B cell (primary cell): ENCODE data around the gene SCART1. TPM values are rescaled to one million over a fixed set of nuclear protein-coding genes. Genes with fewer than 3 reads are reported as not detected.

Source experiments
- ATAC-seq: fragments of 200-7000 bp; cut with Tn5 transposase; one replicate; pipeline ENCODE4 v1.10.0; 2021; ENCODE audit warnings: low read depth, mild to moderate bottlenecking, moderate number of reproducible peaks, moderate library complexity
- CTCF ChIA-PET: fragments of 350-600 bp; sonication (Branson Sonifier 250); formaldehyde crosslinking; loops from one replicate; lab custom pipeline; 2021; ENCODE audit warnings: antibody characterized with exemption, inconsistent platforms; lab: Charles Lee
- POLR2A ChIA-PET: fragments of 350-600 bp; sonication (Branson Sonifier 250); formaldehyde crosslinking; loops from one replicate; lab custom pipeline; 2021; ENCODE audit warnings: antibody characterized with exemption; lab: Charles Lee
- DNase-seq: peaks from one replicate; pipeline ENCODE4 v3.0.0; 2013
- H2AFZ ChIP-seq: 2 replicates; pipeline ENCODE4 v1.6.1; 2012; ENCODE audit warnings: mild to moderate bottlenecking, low read depth, low read length; ENCODE audit not compliant: insufficient read depth, poor library complexity, severe bottlenecking
- H3K27ac ChIP-seq, 2 donors: 1 replicate in 1 of 2; 2 replicates in 1 of 2; pipeline ENCODE4 v1.5.1; 2012 to 2013; ENCODE audit warnings: low read length in 2 of 2, mild to moderate bottlenecking in 2 of 2, moderate library complexity in 1 of 2
- H3K27me3 ChIP-seq, 4 experiments: fragments of 200-600 bp in 1 of 4; sonication (generic) in 1 of 4; replicated peaks in 1 of 4; 1 replicate in 2 of 4; 2 replicates in 2 of 4; pipeline versions ENCODE4 v1.6.1 to v1.7.0; 2013 to 2016; ENCODE audit warnings: low read length in 3 of 4, mild to moderate bottlenecking in 2 of 4, mixed read lengths in 1 of 4, moderate library complexity in 1 of 4; ENCODE audit not compliant: insufficient read depth in 4 of 4, control insufficient read depth in 3 of 4; ENCODE audit errors: control extremely low read depth in 1 of 4
- H3K36me3 ChIP-seq, 2 experiments: replicated peaks in 1 of 2; 1 replicate in 1 of 2; 2 replicates in 1 of 2; pipeline versions ENCODE4 v1.6.1 to v1.7.1; 2013; ENCODE audit warnings: low read length in 1 of 2; ENCODE audit not compliant: insufficient read depth in 2 of 2, control insufficient read depth in 1 of 2; ENCODE audit errors: control extremely low read depth in 1 of 2, extremely low read depth in 1 of 2
- H3K4me1 ChIP-seq, 2 donors: fragments of 200-600 bp in 1 of 2; sonication (generic) in 1 of 2; 1 replicate in 1 of 2; 2 replicates in 1 of 2; pipeline versions ENCODE4 v1.5.1 to v1.6.1; 2013 to 2017; ENCODE audit warnings: low read length in 2 of 2; ENCODE audit not compliant: control insufficient read depth in 2 of 2, insufficient read depth in 2 of 2
- H3K4me2 ChIP-seq: replicated peaks from 2 replicates; pipeline ENCODE3; 2012; ENCODE audit warnings: mild to moderate bottlenecking, low read depth, low read length; ENCODE audit not compliant: poor library complexity, severe bottlenecking
- H3K4me3 ChIP-seq, 5 experiments: fragments of 200-600 bp in 1 of 5; sonication (generic) in 1 of 5; 1 replicate in 3 of 5; 2 replicates in 2 of 5; pipeline versions ENCODE4 v1.5.1 to v1.7.0; 2011 to 2016; ENCODE audit warnings: low read length in 4 of 5, mild to moderate bottlenecking in 4 of 5, low read depth in 2 of 5, control low read depth in 1 of 5, moderate library complexity in 1 of 5; ENCODE audit not compliant: insufficient read depth in 1 of 5; ENCODE audit errors: control extremely low read depth in 1 of 5, extremely low read depth in 1 of 5
- H3K79me2 ChIP-seq: fragments of 200-600 bp; sonication (generic); one replicate; pipeline ENCODE4 v1.6.0; 2016; ENCODE audit warnings: low read length; ENCODE audit not compliant: control insufficient read depth, insufficient read depth
- H3K9ac ChIP-seq: fragments of 200-600 bp; sonication (generic); 2 replicates; pipeline ENCODE4 v1.6.1; 2017; ENCODE audit warnings: mild to moderate bottlenecking, low read length, moderate library complexity
- H3K9me3 ChIP-seq, 3 donors: one replicate each; pipeline versions ENCODE4 v1.6.1 to v1.7.1; 2013; ENCODE audit warnings: low read length in 2 of 3; ENCODE audit not compliant: control insufficient read depth in 2 of 3, insufficient read depth in 1 of 3; ENCODE audit errors: control extremely low read depth in 1 of 3
- H4K20me1 ChIP-seq: 2 replicates; pipeline ENCODE4 v1.6.0; 2012; ENCODE audit warnings: mild to moderate bottlenecking, low read length; ENCODE audit not compliant: insufficient read depth, control insufficient read depth, poor library complexity, severe bottlenecking
- H3K27ac Mint-ChIP-seq: one replicate; pipeline ENCODE4 v1.8.0; 2021; ENCODE audit warnings: mixed read lengths
- H3K27me3 Mint-ChIP-seq: one replicate; pipeline ENCODE4 v1.8.0; 2021; ENCODE audit warnings: mixed read lengths
- H3K4me1 Mint-ChIP-seq: one replicate; pipeline ENCODE4 v1.8.0; 2021; ENCODE audit warnings: mixed read lengths
- H3K4me3 Mint-ChIP-seq: one replicate; pipeline ENCODE4 v1.8.0; 2021; ENCODE audit warnings: mixed read lengths
- H3K9me3 Mint-ChIP-seq: one replicate; pipeline ENCODE4 v1.8.0; 2022; ENCODE audit warnings: mixed read lengths; ENCODE audit not compliant: insufficient read depth
- EZH2 ChIP-seq: IDR thresholded peaks from 2 replicates; pipeline ENCODE4 v1.6.1; 2012; ENCODE audit warnings: borderline replicate concordance, low read depth, mild to moderate bottlenecking, moderate library complexity, low read length; ENCODE audit not compliant: insufficient read depth, poor library complexity, severe bottlenecking
- WGBS: methylation state at CpG from one replicate; pipeline ENCODE4 v1.1.5; 2013; ENCODE audit warnings: missing lambda C conversion rate; ENCODE audit not compliant: insufficient coverage; 5-methylcytosine and 5-hydroxymethylcytosine counted together
- intact Hi-C: fragments of 100-400 bp; cut with micrococcal nuclease; formaldehyde crosslinking; loops from one replicate; pipeline ENCODE4 v1.10.0; 2022
- polyA plus RNA-seq: library from polyadenylated mRNA; depleted of rRNA; stranded (reverse); fragments of >200 nt; gene quantifications from 2 replicates; pipeline ENCODE4 v1.2.3, GENCODE V29; 2012
- total RNA-seq, 2 donors: library from RNA; stranded (reverse); fragments of 120-200 nt in 1 of 2; gene quantifications; 1 replicate in 1 of 2; 2 replicates in 1 of 2; pipeline versions ENCODE4 v1.2.3 to v1.2.4, GENCODE V29; 2013 to 2022
- TF ChIP-seq, protein P1 (sequence below): fragments of 200-600 bp; IDR thresholded peaks from one replicate; pipeline ENCODE4 v1.8.0; 2022; ENCODE audit warnings: antibody characterized with exemption, mild to moderate bottlenecking

SCART1 gene
- total and polyA plus RNA-seq, 2 donors (not counting 1 experiment from before 2014, with no cell fraction given): 4.1 to 4.7 TPM

- ChIA-PET CTCF (interaction anchor here (3.0 kb wide), 1 partner anchor 109 kb away, joined by 22 read pairs; no protein-coding TSS in a partner anchor), POLR2A (no interaction called here)
- H2AFZ ChIP-seq: no peak overlapping the region
- H3K27me3 ChIP-seq: peaks cover 0 to 2% (median 0%) of the 10 kb centered on the region in 4 experiments
- no peaks in the 10 kb centered on the region for H3K36me3 ChIP-seq
- Mint-ChIP-seq H3K27me3 (peaks cover 5% of the 10 kb centered on the region), H3K4me1 (peaks cover 5% of the 10 kb centered on the region), H3K27ac (no peak overlapping the region), H3K4me3 (no peak overlapping the region), H3K9me3 (no peaks in the 10 kb centered on the region)
- DNase-seq (peak; percentile 9), ATAC-seq (no peak)
- H3K4me3 ChIP-seq: no peak overlapping the region
- H3K9ac ChIP-seq: no peak overlapping the region
- peaks cover 0 to 7% of the 10 kb centered on the region in 2 donors for H3K4me1 ChIP-seq
- no peaks in the 10 kb centered on the region for H3K79me2 ChIP-seq
- intact Hi-C loops: loop anchor here (10.0 kb wide), 1 partner anchor 86 kb away; the partner anchor contains the start of gene CYP2E1
- no peak for TF ChIP-seq EZH2
- TF ChIP-seq, protein P1, sequence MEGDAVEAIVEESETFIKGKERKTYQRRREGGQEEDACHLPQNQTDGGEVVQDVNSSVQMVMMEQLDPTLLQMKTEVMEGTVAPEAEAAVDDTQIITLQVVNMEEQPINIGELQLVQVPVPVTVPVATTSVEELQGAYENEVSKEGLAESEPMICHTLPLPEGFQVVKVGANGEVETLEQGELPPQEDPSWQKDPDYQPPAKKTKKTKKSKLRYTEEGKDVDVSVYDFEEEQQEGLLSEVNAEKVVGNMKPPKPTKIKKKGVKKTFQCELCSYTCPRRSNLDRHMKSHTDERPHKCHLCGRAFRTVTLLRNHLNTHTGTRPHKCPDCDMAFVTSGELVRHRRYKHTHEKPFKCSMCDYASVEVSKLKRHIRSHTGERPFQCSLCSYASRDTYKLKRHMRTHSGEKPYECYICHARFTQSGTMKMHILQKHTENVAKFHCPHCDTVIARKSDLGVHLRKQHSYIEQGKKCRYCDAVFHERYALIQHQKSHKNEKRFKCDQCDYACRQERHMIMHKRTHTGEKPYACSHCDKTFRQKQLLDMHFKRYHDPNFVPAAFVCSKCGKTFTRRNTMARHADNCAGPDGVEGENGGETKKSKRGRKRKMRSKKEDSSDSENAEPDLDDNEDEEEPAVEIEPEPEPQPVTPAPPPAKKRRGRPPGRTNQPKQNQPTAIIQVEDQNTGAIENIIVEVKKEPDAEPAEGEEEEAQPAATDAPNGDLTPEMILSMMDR: peak; percentile 29
- no peaks in the 10 kb centered on the region for H4K20me1 ChIP-seq
- H3K27ac ChIP-seq: no peak overlapping the region
- WGBS: 79% methylated on average over 7 of the region's 11 CpGs
- H3K4me2 ChIP-seq: no peak overlapping the region
- H3K9me3 ChIP-seq: peaks cover 0 to 5% (median 0%) of the 10 kb centered on the region in 3 donors
These were observed 15.0 kb upstream of the SCART1 start for GRCh38 chr10:133438711-133439273.
